Measurements from ENCODE around the gene SERPIND1.

Gene SERPIND1

DNA sequence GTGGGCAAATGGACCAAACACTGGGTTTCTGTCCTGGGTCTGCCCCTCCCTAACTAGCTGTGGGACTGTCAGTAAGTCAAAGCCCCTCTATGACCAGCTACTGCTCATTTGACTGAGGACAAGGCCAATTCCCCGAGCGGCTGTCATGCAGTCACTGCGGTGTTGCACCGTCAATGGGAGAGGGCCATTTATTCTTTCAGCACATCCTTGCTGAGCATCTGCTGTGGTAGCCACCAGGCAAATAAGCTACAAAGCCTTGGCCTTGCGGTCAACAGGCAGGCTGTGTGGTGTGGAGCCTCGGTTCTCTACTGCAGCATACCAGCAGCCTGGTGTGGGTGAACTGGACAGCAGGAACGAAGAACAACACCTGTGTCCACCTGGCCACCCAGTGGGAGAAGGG lies 25.8 kb upstream of the SERPIND1 start:
- TF ChIP-seq, protein P1, sequence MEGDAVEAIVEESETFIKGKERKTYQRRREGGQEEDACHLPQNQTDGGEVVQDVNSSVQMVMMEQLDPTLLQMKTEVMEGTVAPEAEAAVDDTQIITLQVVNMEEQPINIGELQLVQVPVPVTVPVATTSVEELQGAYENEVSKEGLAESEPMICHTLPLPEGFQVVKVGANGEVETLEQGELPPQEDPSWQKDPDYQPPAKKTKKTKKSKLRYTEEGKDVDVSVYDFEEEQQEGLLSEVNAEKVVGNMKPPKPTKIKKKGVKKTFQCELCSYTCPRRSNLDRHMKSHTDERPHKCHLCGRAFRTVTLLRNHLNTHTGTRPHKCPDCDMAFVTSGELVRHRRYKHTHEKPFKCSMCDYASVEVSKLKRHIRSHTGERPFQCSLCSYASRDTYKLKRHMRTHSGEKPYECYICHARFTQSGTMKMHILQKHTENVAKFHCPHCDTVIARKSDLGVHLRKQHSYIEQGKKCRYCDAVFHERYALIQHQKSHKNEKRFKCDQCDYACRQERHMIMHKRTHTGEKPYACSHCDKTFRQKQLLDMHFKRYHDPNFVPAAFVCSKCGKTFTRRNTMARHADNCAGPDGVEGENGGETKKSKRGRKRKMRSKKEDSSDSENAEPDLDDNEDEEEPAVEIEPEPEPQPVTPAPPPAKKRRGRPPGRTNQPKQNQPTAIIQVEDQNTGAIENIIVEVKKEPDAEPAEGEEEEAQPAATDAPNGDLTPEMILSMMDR (IDR thresholded peaks at IDR 0.05; ENCODE audit: low read length, missing control alignments) = no peak
- DNase-seq (ENCODE audit: low read depth) = no peak
- H3K4me3 ChIP-seq (replicated peaks; ENCODE audit: low read depth, low read length) = no peak overlapping the region

DNA sequence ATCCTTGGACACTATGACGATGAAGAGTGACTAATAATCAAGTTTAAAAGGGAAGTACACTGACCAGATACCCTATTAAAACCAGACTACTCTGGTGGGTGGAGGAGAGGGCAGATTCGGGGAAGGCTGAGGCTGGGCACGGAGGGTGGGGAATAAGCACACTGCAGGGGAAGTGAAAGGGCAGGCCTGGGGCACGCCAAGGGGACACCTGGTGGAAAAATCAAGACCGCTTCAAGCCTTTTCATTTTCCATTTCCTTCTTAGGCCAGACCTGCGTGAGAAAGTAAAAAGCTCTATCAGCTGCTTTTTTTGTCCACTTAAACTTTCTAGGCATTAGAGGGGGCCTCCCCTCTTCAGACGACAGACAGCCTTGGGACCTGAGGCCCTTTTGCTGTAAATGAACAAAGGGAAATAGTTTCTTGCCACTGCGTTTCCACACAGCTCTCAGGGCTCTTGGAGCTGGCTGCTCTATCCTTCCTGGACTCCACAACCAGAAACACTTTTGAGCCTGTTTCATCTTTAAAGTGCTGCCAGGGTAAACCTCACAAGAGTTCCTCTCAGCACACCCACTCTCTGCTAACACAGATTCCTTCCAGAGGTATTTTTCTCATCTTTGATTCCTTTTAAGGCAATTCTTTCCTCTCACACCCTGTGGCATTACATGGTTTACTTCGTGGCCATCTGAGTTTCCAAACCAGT lies 25.0 kb upstream of the SERPIND1 start:
- no peak for DNase-seq (ENCODE audit: low read depth)
- H3K4me3 ChIP-seq (replicated peaks; ENCODE audit: low read depth, low read length) = no peak overlapping the region
- TF ChIP-seq, protein P1 (IDR thresholded peaks at IDR 0.05; ENCODE audit: low read length, missing control alignments) = no peak

DNA sequence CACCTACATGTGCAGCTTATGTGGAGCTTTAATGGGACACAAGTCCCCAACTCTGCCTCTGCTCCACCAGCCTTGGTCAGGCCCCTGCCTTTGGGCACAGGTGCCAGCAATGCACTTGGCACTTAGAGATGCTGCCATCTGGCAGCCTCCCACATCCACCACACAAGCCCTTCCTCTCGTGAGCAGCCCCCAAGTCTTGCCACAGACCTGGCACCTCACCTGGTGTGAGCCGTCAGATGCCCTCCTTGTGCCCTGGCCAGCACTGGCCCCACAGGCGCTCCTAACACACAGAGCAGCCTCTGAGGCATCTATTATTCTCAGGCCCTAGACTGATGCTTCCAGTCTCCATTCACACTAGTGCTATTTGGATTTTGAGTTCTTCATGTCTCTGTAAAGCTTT lies 24.5 kb upstream of the SERPIND1 start:
- no peak overlapping the region for H3K4me3 ChIP-seq (replicated peaks; ENCODE audit: low read depth, low read length)

DNA sequence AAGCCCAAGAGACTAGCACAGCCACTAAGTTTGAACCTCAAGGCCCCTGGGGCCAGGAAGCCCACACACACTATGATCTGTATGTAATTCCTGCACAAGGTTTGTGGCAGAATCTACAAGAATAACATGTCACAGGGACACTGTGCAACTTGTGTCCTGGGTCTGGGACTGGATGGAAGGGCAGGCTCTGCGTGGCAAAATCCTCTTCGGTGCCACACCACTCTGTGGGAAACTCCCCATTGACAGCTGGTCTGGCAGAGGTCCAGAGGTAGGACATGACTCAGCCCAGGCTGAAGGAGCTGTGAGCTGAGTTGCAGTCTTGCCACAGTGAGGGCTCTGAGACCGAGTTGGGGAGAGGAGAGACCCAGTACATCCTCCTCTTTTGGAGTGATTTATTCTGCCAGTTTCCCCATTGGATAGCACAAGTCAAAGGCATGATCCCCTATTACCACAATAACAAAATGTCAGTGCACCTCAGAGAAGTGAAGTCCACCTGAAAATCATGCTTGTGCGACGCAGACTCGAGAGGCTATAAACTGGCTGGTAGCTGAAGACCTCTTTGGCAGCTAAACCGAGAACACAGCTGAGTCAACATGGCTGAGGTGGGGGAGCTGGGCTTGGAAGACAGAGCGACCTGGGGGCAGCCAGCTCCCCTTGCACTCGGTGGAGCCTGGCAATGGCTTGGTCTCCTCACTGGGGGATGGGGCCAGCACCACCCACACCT lies 23.3 kb upstream of the SERPIND1 start:
- TF ChIP-seq, protein P1 (IDR thresholded peaks at IDR 0.05; ENCODE audit: low read length, missing control alignments) = no peak
- H3K4me3 ChIP-seq (replicated peaks; ENCODE audit: low read depth, low read length) = no peak overlapping the region
- peak; percentile 87 for DNase-seq (ENCODE audit: low read depth)

More for the DNA sequence above, 24.5 kb upstream of the SERPIND1 start:
- TF ChIP-seq, protein P1 (IDR thresholded peaks at IDR 0.05; ENCODE audit: low read length, missing control alignments) = no peak
- DNase-seq (ENCODE audit: low read depth) = no peak

DNA sequence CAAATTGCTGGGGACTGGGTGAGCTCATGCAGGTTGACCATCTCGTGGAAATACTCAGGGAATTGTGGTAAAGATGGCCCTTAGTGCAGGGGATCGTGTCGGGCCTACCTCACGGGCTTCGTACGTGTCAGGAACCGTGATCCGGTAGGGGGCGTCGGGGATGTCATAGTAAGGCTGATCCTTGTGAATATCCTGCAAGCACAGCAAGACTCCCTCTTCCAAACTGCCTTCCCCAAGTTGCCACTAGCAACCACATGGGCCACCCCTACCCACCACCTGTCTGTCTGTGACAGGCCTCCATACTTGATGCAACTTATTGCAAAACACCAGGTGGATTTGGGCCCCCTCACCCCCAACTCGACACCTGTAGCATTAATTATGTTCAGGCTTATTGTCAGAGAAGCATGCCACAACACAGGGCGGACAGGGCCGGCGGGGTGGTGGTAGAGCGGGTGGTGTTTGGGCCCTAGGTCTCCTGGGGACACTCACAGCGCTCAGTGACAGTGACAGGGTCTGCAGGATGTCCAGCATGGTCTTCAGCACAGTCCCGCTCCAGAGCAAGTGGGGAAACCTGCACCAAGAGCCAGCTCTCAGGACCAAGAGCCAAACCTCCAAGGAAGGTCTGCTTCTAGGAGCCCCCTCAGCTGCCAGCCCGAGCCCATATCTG lies 22.6 kb upstream of the SERPIND1 start:
- no peak overlapping the region for H3K4me3 ChIP-seq (replicated peaks; ENCODE audit: low read depth, low read length)
- DNase-seq (ENCODE audit: low read depth) = no peak
- TF ChIP-seq, protein P1 (IDR thresholded peaks at IDR 0.05; ENCODE audit: low read length, missing control alignments) = no peak

DNA sequence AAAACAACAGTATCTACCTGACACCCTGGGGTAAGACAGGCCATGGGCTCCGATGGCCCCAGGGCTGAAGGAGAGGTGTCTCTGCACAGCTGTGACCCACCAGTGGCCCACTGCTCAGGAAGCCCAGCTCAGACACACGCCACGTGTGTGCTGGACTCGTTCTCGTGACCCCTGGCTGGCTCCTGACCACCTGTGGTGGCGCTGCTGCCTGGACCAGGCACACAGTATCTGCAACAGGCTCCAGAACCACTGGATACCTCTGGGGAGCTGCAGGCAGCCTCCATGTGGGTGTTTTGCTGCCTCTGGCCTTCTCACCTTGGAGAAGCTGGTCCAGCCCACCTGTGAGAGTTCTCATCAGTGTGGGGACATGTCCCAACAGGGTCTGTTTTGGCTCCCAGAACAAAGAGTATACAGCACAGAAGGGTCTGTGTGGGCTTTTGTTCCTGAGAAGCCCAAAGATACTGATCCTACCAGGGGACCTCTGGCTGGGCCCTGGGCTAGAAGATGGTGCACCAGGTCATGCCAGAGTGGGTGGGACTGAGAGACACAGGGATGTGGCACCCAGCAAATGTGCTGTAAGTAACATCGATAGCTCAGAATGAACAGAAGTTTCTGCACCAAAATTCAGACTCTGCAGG lies 21.7 kb upstream of the SERPIND1 start:
- no peak overlapping the region for H3K4me3 ChIP-seq (replicated peaks; ENCODE audit: low read depth, low read length)
- no peak for DNase-seq (ENCODE audit: low read depth)
- TF ChIP-seq, protein P1 (IDR thresholded peaks at IDR 0.05; ENCODE audit: low read length, missing control alignments) = no peak

Measured in fibroblast of pulmonary artery (primary cell).